Endodermal cell (in vitro differentiated cells): Measurements from ENCODE around the gene NR6A1. TPM values are rescaled to one million over a fixed set of nuclear protein-coding genes. Genes with fewer than 3 reads are reported as not detected.

Experiments
- DNase-seq: peaks from one replicate; pipeline ENCODE4 v3.0.0-alpha.2; 2017
- H3K27ac ChIP-seq: 2 replicates; pipeline ENCODE4 v1.5.1; 2013; ENCODE audit warnings: mild to moderate bottlenecking, low read depth, low read length, moderate library complexity
- H3K27me3 ChIP-seq: 2 replicates; pipeline ENCODE4 v1.6.1; 2013; ENCODE audit warnings: mild to moderate bottlenecking, low read length, moderate library complexity; ENCODE audit not compliant: insufficient read depth, control insufficient read depth, poor library complexity, severe bottlenecking
- H3K36me3 ChIP-seq: 2 replicates; pipeline ENCODE4 v1.7.0; 2013; ENCODE audit warnings: mild to moderate bottlenecking, low read length, moderate library complexity; ENCODE audit not compliant: control insufficient read depth, insufficient read depth
- H3K4me1 ChIP-seq: one replicate; pipeline ENCODE4 v1.7.0; 2013; ENCODE audit warnings: low read length; ENCODE audit not compliant: control insufficient read depth, insufficient read depth
- H3K4me3 ChIP-seq: 2 replicates; pipeline ENCODE4 v1.5.1; 2013; ENCODE audit warnings: mild to moderate bottlenecking, low read length, moderate library complexity
- H3K9ac ChIP-seq: 2 replicates; pipeline ENCODE4 v1.6.1; 2013; ENCODE audit warnings: mild to moderate bottlenecking, low read length, moderate library complexity; ENCODE audit not compliant: poor library complexity, severe bottlenecking; ENCODE audit errors: extremely low read depth
- H3K9me3 ChIP-seq: 2 replicates; pipeline ENCODE4 v1.6.1; 2013; ENCODE audit warnings: mild to moderate bottlenecking, low read length, moderate library complexity; ENCODE audit not compliant: control insufficient read depth
- H3K27ac Mint-ChIP-seq: 2 replicates; pipeline ENCODE4 v1.8.0; 2020; ENCODE audit warnings: mixed read lengths
- H3K27me3 Mint-ChIP-seq: 2 replicates; pipeline ENCODE4 v1.8.0; 2021; ENCODE audit warnings: mild to moderate bottlenecking, mixed read lengths; ENCODE audit not compliant: insufficient read depth
- H3K36me3 Mint-ChIP-seq: 2 replicates; pipeline ENCODE4 v1.8.0; 2020; ENCODE audit warnings: low read depth, mixed read lengths
- H3K4me1 Mint-ChIP-seq: 2 replicates; pipeline ENCODE4 v1.8.0; 2020; ENCODE audit warnings: mixed read lengths
- H3K4me3 Mint-ChIP-seq: 2 replicates; pipeline ENCODE4 v1.8.0; 2020; ENCODE audit warnings: mild to moderate bottlenecking, moderate library complexity, mixed read lengths
- H3K9me3 Mint-ChIP-seq: 2 replicates; pipeline ENCODE4 v1.8.0; 2020; ENCODE audit warnings: mild to moderate bottlenecking, mixed read lengths
- CTCF ChIP-seq: fragments of 200-600 bp; sonication (generic); conservative IDR thresholded peaks from 2 replicates; pipeline ENCODE4 v1.5.0; 2021; ENCODE audit warnings: antibody characterized with exemption, mild to moderate bottlenecking
- WGBS, 2 experiments: methylation state at CpG; one replicate each; pipeline versions ENCODE4 v1.1.5 to v1.1.7; 2013; ENCODE audit warnings: missing lambda C conversion rate in 2 of 2, mixed read lengths in 1 of 2; ENCODE audit not compliant: insufficient coverage in 1 of 2, insufficient read length in 1 of 2; 5-methylcytosine and 5-hydroxymethylcytosine counted together
- total RNA-seq, 2 donors: library from RNA; stranded (reverse); fragmentation: NEBNext Ultra II Directional in 1 of 2; extraction: Animal tissue kit (Norgen Biotek cat#: 25700) in 1 of 2; gene quantifications; 2 replicates in 1 of 2; 3 replicates in 1 of 2; pipeline ENCODE4 v1.2.1, GENCODE V29; 2021

The NR6A1 gene
- total RNA-seq, 2 donors from 2014 or later: 168 to 206 TPM

DNA sequence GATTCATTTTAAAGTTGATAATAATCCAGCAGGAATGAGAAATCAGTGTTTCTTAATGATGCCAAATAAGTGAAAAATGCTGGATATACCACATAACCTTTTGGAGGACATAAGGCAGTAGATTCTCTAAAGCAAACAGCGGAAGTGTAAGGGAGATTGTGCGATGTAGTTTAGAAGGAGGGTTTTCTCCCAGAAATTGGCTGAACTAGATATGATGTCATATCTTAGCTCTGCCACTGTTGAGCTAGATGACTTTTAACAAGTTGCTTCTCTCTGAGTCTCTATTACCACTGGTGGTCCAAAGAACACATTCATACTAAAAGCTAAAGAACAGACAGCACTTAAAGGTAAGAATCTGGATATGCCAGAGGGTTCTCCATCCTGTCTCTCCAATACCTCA is 107.0 kb downstream of the NR6A1 start:
- no peak for TF ChIP-seq CTCF
- no peaks in the 10 kb centered on the region for H3K27me3 ChIP-seq
- H3K36me3 ChIP-seq: peaks cover 5% of the 10 kb centered on the region
- Mint-ChIP-seq H3K9me3 (no peaks in the 10 kb centered on the region), H3K4me3 (no peak overlapping the region), H3K36me3 (no peaks in the 10 kb centered on the region), H3K4me1 (peaks cover 22% of the 10 kb centered on the region), H3K27me3 (no peaks in the 10 kb centered on the region), H3K27ac (no peak overlapping the region)
- H3K4me1 ChIP-seq: peaks cover 5% of the 10 kb centered on the region
- DNase-seq: no peak
- H3K9me3 ChIP-seq: no peaks in the 10 kb centered on the region
- 94 to 95% methylated on average over 2 of the region's 2 CpGs for WGBS, 2 experiments
- no peak overlapping the region for H3K27ac ChIP-seq
- H3K4me3 ChIP-seq: no peak overlapping the region
- H3K9ac ChIP-seq: no peak overlapping the region

- Mint-ChIP-seq H3K27me3 (no peaks in the 10 kb centered on the region), H3K4me1 (peaks cover 30% of the 10 kb centered on the region), H3K4me3 (no peak overlapping the region), H3K9me3 (no peaks in the 10 kb centered on the region), H3K27ac (no peak overlapping the region), H3K36me3 (no peaks in the 10 kb centered on the region)
- 89 to 95% methylated on average over 3 to 6 of the region's 6 CpGs for WGBS, 2 experiments
- Histone ChIP-seq H3K4me3 (no peak overlapping the region), H3K4me1 (peaks cover 8% of the 10 kb centered on the region), H3K36me3 (peaks cover 5% of the 10 kb centered on the region), H3K27me3 (no peaks in the 10 kb centered on the region), H3K9ac (no peak overlapping the region), H3K9me3 (no peaks in the 10 kb centered on the region), H3K27ac (peak overlapping the region; percentile 40)
- no peak for DNase-seq
- no peak for TF ChIP-seq CTCF
These were observed 107.8 kb downstream of the NR6A1 start for GRCh38 chr9:124663046-124663961.

DNA sequence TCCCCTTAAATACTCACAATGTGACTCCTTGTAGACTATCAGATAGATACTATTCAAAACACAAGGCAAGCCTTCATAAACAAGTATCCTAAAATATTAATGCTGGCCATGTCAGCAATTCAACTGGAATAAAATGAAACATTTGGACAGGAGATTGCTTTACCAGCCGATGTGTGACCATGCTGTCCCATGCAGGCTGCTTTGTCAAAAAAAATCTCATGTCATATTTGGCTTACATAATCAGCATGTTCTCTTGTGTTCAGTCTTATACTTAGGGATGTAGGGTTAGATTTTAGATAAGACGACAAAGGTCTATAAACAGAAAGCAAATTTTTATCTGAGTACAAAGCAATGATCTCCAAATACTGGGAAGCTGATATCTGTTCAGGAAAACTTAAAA is 108.5 kb downstream of the NR6A1 start:
- WGBS, 2 experiments: 97 to 100% methylated on average over 1 to 2 of the region's 2 CpGs
- Histone ChIP-seq H3K4me3 (peak overlapping the region; percentile 1), H3K9me3 (no peaks in the 10 kb centered on the region), H3K36me3 (peaks cover 5% of the 10 kb centered on the region), H3K9ac (no peak overlapping the region), H3K27me3 (no peaks in the 10 kb centered on the region), H3K4me1 (peaks cover 9% of the 10 kb centered on the region), H3K27ac (no peak overlapping the region)
- H3K4me3 Mint-ChIP-seq: no peak overlapping the region
- TF ChIP-seq CTCF: no peak
- no peaks in the 10 kb centered on the region for H3K36me3 Mint-ChIP-seq
- no peak for DNase-seq
- peaks cover 34% of the 10 kb centered on the region for H3K4me1 Mint-ChIP-seq
- H3K27me3 Mint-ChIP-seq: no peaks in the 10 kb centered on the region
- H3K27ac Mint-ChIP-seq: no peak overlapping the region
- no peaks in the 10 kb centered on the region for H3K9me3 Mint-ChIP-seq
